Ecto neural progenitor cell (in vitro differentiated cells): Measurements from ENCODE around the gene RLN2.

Experiments used
- DNase-seq: peaks from one replicate; pipeline ENCODE4 v3.0.0-alpha.2; 2018; ENCODE audit warnings: low spot score

The RLN2 gene

GRCh38 chr9:5269249-5269715 lies 35.2 kb downstream of the RLN2 start:
- DNase-seq, result no peak

DNA sequence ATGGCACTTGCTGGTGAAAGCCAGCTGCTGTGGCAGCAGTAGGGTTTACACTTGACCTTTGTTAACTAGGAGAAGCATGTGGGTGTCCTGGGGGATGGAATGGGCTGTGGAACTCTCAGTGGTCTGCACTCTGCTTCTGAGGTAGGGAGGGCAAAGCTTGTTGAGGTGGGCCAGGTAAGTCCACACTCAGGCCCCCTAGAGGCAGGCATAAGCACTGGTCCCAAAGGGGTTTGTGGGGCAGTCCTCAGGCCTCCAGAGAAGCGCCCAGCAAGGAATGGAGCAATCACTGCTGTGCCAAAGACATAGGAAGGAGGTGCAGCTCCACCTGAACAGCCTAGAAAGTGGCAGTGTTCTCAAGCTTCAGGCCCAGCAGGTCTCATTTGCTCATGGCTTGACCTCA lies 38.6 kb downstream of the RLN2 start:
- no peak for DNase-seq

DNA sequence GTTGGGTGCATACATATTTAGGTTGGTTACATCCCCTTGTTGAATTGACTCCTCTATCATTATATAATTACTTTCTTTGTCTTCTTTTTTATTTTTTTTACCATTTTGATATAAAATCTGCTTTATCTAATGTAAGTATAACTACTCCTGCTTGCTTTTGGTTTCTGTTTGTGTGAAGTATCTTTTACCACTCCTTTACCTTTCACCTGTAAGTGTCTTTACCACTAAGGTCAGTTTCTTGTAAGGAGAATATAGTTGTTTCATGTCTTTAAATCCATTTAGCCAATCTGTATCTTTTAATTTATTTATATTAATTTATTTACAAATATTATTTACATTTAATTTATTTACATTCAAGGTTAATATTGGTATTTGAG lies 40.3 kb downstream of the RLN2 start:
- no peak for DNase-seq

DNA sequence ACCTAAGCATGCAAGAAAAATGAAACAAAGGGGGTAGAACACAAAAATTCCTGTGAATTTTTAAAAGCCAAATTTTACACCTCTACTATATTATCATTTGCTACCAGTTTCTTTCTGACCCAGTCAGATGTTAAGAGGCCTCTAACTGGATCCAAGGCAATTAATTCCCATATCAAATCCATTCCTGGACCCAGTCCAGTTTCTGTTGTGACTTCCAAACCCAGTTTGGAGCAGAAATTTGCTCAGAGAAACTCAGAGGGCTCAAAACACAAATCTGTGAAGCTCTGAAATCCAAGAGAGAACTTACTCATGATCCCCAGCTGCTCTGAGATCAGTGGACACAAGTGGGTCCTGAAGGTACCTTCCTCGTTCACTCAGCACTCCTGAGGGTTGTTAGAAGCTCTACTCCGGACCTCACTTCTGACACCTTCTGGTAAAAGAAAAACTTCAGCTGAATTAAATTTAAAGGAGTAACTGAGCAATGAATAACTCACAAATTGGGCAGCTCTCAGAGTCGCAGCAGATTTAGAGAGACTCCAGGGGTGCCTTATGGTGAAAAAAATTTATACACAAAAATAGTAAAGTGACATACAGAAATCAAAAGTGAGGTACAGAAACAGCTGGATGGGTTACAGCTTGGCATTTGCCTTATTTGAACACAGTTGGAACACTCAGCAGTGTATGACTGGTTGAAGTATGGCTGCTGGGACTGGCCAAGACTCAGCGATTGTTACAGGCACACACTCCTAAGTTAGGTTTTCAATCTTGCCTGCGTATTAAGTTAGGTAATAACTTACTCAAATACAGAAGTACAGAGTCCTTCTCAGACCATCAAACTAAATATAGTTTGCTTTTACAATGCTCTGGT lies 40.9 kb downstream of the RLN2 start:
- no peak for DNase-seq
